GM21825 (cell line): ENCODE measurements around the gene NRN1.
"Not testable (repeated sequence)": the region's sequence is repeated elsewhere in the genome, so short reads cannot be mapped to it uniquely, and the experiment has no call there.

Experiments used
- ATAC-seq: cut with Tn5 transposase; IDR thresholded peaks from one replicate; pipeline ENCODE4 v1.9.1; 2021; ENCODE audit warnings: mild to moderate bottlenecking, moderate library complexity; ENCODE audit not compliant: unreplicated experiment

The NRN1 gene, protein sequence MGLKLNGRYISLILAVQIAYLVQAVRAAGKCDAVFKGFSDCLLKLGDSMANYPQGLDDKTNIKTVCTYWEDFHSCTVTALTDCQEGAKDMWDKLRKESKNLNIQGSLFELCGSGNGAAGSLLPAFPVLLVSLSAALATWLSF

DNA sequence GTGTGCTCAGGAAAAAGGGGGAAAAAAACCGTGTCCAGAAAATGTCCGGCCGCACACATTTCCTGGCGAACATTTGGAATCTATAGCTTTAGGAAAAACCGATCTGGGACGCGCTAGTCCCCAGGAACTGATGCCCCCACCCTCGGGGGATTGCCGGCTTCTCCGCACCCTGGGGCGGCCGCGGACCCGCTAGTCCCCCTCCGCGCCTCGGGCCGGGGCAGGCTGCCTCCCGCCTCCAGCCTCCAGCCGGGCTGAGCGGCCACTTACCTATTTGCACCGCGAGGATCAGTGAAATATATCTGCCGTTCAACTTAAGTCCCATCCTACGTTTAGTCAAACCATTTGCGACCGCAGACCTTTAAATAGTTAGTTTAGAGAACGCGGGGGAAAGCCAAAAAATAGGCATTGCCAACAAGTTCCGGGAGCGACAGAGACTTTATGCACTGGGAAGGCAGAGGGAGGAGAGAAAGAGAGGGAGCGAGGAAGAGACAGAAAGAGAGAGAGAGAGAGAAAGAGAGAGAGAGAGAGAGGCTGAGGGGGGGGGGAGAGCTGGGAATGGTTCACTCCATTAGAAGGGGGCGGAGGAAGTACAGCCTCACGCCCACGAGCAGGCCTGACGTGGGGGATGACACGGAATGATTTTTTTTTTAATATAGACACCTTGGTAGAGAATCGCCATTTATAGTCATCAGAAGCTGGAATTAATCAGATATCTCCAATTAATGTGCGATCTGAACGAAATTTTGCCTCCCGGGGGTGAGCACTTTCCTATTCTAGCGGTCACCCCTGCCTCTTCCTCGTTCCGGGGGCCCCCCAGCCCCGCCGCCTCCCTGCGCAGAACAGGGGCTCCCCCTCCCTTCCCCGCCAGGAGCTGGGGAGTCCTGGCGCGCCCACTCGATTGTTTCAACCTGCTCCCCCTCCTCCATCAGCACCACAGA is at the start of gene NRN1:
Gene NRN1, minus strand, starts transcription at position 498 of the 938 bp plus-strand sequence. Its CDS starts 176 bp downstream, at position 322.
- no peak for ATAC-seq

DNA sequence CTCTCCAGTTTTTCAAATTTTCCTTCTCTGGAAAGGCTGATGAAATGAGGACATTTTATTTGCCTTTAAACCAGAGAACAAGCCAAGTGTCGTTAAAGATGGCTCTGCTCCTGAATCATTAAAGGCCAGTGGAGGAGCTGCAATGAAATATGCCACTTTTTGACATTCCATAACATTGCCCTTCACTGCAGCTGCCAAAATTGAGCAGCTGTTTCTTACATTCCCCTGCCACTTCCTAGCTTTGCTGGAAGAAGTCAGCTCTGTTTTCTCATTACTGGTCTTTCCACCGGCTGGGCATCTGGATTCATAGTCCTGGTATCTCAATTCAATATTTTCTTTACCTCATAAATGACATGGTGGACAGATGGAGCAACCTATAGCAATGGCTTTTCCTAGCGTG is 45.5 kb upstream of the NRN1 start:
- no peak for ATAC-seq

DNA sequence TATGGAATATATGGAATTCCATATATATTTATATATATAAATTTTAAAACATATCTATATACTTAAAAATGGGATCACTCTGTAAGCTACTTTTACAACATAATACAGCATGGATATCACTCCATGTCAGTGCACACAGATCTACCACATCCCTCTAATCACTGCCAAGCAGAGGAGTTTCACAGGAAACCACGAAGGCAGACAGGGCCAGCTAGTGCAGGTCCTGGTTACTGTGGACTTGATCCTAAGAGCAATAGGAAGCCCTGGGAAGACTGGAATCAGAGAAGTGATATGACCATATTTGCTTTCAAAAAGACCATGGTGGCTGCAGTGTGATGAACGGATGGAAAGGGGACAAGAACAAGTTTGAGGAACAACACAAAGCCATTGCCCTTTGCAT is 40.0 kb upstream of the NRN1 start:
- ATAC-seq: no peak

DNA sequence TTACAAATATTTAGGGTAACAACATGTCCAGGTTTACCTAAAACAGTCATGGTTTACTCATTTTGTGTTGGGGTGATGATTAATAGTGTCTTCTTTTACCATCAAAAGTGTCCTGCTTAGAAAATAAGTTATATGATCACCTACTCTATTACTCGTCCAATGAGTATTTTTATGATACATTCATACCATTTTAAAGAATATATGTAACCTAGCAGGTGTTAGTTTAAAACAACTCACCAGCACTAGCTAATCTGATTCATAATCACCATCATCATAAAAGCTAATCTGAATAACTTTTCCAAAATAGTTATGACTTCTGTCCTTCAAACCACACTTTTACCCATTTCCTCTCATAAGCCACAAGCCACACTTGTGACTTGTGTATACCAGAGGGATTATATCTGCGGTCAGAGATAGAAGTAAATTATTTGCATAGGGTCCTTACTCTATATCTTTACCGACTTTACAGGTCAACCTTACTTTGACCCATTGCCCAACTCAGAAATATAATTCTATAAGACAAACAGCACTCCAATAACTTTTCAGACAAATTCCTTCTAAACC is 33.3 kb upstream of the NRN1 start:
- no peak for ATAC-seq

DNA sequence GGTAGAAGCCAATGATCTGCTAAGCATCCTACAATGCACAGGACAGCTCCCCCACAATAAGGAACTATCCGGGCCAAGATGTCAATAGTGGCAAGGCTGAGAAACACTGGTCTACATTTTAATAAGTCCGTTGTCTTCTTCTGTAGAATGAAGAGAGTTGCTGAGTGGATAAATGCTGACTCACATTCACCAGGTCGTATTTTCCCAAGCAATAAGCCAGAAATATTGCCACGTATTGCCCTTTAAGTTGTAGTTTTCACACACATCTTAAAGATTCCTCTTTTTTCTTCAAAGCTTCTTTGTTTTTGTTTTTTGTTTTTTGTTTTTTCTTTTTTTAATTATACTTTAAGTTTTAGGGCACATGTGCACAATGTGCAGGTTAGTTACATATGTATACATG is 30.5 kb upstream of the NRN1 start:
- ATAC-seq: no peak

DNA sequence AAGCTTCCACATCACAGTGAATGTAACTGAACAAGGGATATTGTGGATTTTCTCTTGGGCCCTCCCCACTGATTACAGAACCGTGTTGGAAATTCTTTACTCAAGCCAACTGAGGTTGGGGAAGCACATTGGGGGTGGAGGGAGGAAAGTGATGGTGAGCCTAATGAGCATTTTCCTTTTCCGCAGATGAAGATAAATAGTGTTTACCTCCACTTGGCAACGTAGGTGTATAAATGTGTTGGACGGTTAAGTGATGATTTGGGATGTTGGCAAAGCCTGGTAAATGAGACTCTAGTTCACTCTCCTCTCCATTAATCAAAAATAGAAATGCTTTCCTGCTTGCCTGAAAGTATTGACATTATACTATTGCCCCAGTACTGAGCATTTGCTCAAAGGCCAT is 27.1 kb upstream of the NRN1 start:
- ATAC-seq: no peak

DNA sequence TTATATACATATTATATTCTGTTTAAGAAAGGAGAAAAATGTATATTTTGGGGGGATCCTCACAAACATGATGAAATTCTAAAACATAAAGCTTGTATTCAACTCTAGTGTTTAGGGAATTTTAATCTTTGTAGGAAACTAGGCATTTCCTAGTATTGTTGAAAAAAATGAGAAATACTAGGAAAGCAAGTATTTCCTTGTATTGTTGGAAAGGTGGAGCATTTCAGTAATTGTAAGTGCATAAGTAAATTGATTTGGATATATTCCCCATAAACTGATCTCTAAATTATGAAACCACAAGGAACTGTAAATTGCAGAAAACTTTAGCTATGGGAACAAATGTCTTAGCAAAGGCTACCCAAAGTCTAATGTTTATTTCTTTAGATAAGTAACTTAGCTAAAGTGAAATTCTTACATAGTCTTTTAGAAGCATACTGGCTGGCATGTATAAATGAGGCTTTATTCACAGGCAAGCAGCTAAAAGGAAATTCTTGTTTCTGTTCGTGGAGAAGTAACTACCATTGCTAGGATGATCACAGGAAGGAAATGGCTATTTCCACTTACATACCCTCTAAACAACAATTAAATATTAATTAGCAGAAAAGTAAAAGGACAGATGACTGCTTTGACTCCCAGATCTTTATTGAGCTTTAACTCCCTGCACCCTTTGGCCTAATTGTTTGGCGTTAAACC is 19.9 kb upstream of the NRN1 start:
- no peak for ATAC-seq

DNA sequence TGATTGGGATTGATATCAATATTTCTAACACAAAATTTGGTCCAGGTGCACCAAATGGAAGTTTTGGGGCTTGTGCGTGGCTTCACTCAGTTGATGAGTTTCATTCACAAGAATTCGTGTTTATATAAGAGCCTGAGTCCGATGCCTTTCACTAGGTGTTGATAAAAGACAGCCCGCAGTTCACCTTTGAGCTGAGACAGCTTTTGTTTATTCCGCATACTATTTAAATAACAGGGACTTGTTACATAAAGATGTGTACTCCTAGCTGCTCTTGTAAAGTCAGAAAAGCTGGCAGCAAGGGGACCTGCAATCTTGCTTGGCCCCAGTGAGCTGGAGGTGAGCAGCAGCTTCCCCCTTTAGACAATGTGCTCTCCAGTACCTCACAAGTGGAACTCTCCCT is 19.0 kb upstream of the NRN1 start:
- no peak for ATAC-seq

DNA sequence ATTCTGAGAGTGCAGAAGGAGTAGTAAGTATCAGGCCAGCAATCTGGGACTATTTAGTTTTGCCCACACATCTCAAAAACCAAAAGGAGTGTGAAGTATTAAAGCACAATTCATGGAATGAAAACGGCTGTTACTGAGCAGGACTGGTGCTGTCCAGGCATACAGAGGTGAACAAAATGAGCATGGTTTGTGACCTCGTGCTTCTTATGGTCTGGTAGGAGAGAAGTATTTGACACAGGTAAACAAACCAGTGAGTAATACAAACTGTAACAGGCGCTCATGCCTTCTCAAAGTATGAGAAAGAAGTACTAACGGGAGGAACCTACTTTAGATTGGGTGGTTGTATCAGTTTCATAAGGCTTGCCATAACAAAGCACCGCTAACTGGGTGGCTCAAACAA is 17.5 kb upstream of the NRN1 start:
- ATAC-seq: no peak

DNA sequence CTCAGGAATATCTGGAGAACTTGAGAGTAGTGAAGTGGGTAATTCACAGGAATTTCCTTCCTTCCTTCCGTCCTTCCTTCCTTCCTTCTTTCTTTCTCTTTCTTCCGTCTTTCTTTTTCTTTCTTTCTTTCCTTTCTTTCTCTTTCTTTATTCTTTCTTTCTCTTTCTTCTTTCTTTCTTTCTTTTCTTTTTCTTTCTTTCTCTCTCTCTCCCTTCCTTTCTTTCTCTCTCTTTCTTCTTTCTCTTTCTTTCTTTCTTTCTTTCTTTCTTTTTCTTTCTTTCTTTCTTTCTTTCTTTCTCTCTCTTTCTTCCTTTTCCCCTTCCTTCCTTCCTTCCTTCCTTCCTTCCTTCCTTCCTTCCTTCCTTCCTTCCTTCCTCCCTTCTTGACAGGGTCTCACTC is 16.1 kb upstream of the NRN1 start:
- ATAC-seq: not testable (repeated sequence)

DNA sequence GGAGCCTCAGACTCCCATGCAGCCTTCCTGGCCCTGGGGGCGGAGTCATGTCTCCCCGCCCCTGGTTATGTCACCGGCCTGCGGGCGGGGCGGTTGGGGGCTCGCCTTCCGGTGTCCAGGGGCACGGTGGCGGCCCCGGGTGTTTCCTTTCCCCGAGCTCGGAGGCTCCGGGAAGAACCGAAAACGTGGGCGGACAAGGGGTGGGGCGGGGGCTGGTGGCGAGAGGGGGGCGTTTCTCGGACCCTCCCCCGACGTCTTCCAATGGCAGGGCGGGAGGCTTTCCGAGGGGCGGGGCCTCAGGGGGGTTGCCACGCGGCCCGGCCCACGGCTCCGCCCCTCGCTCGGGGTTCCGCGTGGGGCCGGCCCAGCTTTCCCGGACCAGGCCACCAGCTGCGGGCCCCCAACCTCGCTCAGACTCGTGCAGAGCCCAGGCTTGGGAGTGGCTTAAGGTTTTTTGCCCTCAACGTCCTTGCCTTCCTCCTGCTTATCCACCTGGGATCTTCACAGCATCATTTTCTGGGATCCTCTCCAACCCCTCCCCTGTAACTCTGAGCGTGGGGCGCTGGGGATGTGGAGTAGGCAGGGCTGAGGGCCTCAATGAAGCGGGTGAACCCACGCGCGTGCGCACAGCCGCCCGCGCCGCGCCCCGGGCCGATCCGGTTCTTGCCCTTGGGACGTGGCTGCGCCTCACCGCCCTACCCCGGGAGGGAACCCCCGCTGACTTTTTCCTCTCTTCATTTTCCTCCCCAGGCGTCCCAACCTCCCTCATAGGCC is 2.1 kb upstream of the NRN1 start:
- ATAC-seq: peak; percentile 79

DNA sequence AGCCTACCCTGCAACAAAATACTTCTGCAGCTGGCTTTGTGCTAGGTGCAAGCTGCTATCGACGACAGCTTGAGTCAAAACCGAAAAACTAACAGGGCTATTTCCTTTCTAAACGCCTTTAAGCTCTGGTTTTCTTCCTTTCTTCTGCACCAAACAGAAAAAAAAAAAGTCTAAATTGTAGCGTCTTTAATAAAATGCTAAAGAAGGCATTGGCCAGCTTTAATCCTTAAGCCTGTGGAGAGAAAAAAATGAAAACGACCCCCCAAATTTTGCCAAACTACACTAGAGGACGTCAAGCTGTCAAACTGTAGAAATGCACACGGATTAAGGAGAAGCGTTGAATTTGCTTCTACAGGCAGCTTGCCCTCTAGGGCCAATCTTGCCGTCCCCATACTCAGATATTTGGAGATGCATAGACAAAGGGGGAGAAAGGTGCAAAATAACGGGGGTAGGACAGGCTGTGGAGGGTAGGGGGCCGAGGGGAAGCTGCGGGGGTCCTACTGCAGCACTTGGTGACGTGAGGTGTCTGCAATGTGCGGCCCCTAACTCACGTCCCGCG is 1.4 kb upstream of the NRN1 start:
- ATAC-seq: peak; percentile 6

DNA sequence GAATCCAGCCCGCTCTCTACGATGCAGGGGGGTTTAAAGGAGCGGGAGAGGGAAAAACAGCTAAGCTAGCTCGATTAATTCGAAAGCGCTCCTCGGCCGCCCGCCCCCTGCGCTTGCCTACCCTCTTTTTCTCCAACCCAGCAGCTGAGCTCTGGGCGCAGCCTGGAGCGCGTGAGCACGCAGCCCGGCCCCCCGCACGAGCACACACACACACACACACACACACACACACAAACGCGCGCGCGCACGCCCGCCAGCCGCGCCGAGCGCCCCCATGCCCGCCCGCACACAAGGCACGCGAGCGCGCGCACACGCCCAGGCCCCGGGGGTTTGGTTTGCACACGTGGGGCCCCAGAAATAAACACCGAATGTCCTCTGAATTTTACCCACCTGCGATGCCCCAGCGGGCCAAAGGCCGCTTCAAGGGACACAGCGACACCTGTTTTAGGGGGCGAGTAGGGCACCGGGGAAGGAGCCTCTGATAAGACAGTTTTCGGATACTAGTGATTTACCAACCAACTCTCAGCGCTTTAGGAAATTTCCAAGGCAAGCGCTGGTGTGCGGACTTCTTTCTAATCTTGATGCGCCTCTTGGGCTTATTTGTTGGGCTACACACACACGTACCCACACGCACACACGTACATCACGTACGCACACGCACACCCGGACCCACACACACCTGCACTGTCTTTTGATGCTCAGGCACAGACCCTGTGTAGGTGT is 802 bp upstream of the NRN1 start:
- ATAC-seq: no peak

DNA sequence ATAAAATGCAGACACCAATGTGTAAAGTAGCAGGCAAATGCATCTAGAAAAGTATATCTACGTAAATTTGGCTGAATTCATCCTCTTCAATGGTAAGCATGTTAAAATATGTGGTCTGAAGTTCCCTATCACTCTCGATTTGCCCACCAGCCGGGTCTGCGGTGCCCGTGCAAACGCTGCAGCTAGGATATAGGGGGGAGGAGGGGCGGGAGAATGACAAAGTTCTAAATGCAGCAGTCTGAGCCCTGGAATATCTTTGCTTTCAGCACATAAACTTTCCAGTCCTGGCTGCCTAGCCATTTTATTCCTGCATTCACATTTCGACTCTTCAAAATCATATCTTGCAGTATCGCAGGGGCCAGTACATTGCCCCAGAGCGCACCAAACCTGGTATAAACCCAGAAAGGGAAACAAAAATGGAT is 708 bp downstream of the NRN1 start:
- no peak for ATAC-seq

DNA sequence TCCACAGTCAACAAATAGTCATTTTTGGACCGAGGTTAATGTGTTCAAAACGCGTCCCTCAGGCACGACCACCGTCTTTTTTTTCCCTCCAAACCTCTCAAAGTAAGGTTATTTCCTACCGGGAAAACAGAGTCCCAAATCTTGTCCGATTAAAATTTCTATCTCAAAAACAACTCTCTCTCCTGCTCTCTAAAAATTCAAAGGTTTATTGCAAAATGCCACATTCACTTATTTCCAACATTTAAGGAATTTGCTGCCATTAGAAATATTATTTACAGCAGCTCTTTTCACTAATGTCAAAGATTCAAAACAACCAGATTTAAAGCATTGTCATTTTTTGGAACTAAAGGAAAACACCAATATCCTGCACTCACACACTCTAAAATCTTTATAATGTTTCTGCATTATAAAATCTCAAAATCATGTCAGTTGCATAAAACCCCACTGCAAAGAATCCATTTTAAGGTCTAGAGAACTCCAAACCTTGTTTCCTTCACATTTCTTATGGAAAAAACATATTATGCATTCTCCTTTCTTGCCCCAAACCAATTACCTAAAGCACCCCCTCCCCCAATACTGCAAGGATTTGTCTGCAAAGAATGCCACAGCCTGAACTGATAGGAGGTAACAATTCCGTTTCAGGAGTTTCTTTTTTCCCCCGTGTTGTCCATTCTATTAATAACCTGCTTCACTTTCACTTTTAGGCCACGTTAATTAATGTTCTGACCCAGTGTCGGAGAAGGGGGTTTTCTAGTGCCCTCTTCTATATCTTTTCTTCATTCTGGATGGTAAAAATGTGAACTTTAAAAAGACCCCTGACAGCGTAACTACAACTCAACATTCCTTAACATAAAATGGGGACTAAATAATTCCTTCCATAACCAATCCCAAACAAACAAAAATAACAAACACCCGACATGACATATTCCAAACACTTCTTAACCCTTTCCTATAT is 1.4 kb downstream of the NRN1 start:
- ATAC-seq: no peak

DNA sequence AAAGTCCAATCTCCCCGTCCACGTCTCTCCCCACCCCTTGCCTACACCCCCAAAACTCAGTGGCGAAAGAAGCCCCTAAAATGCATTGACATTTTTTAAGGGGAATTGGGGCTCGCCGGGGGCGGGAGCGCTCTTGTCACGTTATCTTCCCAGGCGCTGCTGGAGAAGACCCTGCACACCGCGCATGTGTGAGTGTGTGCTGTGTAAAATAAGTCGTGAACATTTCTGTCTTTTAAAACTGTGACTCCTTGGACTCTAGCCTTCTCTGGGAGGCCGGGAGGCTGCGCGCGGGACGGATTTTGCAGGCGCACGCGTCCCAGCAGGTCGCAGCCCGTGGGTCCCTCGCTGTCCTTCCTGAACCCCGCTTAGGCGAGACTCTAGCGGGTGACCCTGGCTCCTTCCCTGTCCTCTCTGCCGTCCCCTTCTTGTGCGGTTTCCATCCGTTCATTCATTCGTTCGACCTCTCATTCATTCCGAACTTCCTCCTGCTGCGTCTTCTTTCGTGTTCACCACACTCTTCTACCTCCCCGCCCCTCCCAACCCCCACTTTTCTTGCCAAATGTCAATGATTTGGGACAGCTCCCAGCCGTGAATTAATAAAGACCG is 2.2 kb downstream of the NRN1 start:
- no peak for ATAC-seq

DNA sequence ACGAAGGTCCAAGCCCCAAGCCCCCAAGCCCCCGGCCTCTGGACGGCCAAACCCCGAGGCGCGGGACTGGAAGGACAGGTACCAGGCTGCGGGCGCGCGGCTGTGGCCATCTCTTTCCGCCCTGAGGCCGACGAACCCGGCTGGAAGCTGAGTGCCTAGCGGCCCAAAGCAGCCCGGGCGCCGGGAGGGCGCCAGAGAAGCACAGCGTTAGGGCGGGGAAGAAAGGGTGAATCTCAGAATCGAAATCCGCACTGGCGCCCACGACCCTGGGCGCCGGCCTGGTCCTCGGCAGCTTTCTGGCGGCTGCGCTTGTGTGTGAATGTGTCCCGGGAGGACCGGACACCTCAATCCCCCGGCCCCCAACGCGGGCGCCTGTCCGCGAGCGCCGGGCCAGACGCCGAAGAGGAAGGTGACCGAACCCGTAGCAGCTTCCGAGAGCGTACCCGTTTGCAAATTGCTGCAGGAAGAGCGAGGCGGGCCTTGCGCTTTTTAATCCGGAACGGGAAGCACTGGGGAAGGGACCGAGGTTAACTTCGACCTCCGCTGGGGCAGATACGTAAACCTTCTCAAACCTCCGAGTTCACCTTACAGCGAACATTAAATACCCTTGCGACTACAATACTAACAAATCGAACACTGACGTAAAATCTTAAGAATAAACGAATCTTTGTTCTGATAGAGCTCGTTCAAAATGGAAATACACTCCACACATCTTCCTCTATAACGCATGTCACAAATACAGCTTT is 2.9 kb downstream of the NRN1 start:
- ATAC-seq: no peak
